Measurements from ENCODE around the gene MCHR1.
A peak's percentile ranks its signal among the peaks of the same experiment; 100 is the strongest.

The MCHR1 gene, protein sequence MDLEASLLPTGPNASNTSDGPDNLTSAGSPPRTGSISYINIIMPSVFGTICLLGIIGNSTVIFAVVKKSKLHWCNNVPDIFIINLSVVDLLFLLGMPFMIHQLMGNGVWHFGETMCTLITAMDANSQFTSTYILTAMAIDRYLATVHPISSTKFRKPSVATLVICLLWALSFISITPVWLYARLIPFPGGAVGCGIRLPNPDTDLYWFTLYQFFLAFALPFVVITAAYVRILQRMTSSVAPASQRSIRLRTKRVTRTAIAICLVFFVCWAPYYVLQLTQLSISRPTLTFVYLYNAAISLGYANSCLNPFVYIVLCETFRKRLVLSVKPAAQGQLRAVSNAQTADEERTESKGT

DNA sequence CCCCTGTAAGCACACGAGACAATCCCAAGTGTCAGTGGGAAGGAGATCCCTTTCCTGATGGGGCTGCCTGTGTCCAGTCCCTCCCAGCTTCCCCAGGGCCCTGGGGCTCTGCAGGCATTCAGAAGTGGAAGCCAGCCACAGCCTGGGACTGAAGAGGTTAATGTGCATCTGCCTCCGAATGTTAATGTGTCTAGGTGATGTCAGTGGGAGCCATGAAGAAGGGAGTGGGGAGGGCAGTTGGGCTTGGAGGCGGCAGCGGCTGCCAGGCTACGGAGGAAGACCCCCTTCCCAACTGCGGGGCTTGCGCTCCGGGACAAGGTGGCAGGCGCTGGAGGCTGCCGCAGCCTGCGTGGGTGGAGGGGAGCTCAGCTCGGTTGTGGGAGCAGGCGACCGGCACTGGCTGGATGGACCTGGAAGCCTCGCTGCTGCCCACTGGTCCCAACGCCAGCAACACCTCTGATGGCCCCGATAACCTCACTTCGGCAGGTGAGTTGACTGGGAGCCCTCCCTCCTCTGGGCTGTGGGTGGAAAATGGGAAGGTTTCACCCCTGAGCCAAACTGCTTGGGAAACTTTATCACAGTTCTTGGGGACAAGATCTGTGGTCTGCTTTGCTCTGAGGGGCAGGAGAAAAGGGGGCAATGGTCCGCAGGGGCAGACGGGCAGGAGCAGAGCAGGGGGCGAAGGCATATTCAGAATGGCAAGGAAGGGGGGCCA, at the start of gene MCHR1:
Gene MCHR1 (plus strand): TSS at position 236 of the 715 bp plus-strand sequence. CDS start 169 bp downstream, at position 405.
- DNase-seq (ENCODE audit: low read depth, low spot score) = no peak
- no peak within 1 kb of the TSS for H3K27ac ChIP-seq

DNA sequence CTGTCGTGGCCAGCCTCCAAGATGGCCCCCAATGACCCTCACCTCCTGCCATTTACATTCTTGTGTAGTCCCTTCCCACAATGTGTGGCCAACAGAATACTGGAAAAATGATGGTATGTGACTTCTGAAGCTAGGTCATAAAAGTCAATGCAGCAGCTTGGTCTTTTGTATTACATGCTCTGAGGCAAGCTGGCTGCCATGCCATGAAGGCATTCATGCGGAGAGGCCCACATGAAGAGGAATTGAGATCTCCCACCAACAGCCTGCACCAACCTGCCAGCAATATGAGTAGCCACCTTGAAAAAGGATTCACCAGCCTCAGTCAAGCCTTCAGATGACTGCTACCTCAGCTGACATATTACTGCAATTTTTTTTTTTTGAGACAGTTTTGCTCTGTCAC, 47.4 kb upstream of the MCHR1 start:
- H3K27ac ChIP-seq = no peak overlapping the region
- DNase-seq (ENCODE audit: low read depth, low spot score) = no peak

DNA sequence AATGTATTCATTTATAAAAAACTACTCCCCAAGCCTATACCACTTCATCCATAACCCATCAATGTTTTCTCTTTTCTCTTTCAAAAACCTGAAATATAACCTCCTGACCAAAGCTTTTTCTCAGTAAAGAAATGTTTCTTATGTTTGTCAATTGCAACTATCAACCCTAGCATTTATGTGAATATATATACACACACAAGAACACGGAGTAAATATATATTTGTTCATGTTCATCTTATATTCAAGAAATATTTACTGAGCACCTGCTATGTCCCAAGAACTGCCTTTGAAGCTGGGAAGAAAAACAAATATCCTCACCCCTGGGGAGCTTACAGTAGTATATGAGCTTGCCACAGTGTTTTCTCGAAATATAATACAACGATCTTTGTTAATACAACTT, 46.2 kb upstream of the MCHR1 start:
- no peak overlapping the region for H3K27ac ChIP-seq
- DNase-seq (ENCODE audit: low read depth, low spot score) = no peak

- no peak for DNase-seq (ENCODE audit: low read depth, low spot score)
- no peak overlapping the region for H3K27ac ChIP-seq
These were observed 45.0 kb upstream of the MCHR1 start for GRCh38 chr22:40634119-40634903.

DNA sequence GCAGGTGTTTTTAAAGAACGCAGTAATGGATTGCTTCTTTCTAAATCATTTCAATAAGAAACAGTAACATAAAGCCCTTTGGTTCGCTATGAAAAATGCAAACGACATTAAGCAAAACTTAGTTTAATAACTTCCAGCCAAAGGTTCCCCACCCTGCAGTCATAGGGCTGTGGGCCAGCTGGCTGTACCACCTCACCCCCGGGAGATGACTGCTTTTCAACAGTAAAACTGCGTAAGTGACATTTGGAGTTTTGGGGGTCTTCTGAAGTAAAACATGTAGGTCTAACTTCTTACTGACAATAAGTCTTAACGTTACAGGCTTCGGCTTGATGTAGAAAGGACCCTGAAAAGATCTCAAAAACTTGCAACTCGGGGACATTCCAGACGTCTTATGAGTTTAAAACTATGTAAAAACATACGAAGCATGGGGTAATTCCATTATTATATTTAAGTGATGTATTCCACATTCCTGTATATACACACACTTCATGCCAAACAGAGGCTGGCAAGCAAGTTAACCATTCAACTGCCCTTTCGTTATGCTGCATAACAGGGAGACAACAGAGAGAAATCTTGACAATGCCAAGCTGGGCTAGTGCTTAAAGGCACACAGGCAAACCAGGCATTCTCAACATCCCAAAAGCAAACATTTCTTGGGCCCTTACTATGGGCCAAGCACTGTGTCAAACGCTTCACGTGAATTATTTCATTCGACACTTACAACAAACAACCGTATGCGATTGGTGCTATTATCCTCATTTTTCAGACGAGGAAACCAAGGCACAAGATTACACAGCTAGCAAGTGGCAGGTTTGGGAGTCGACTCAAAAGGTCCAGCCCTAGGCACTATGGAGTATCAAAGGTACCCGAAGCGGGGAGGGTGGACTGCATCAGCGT, 44.0 kb upstream of the MCHR1 start:
- no peak overlapping the region for H3K27ac ChIP-seq
- DNase-seq (ENCODE audit: low read depth, low spot score) = no peak

- DNase-seq (ENCODE audit: low read depth, low spot score) = no peak
- peak overlapping the region; percentile 62 for H3K27ac ChIP-seq
These were observed 43.3 kb upstream of the MCHR1 start for GRCh38 chr22:40635940-40636379.

GRCh38 chr22:40636380-40637182, 42.7 kb upstream of the MCHR1 start, which contains the start of gene MRTFA:
Gene MRTFA, minus strand, starts transcription at chr22:40636719.
- peak; percentile 98 for DNase-seq (ENCODE audit: low read depth, low spot score)
- H3K27ac ChIP-seq = peak within 1 kb of the TSS; percentile 62

DNA sequence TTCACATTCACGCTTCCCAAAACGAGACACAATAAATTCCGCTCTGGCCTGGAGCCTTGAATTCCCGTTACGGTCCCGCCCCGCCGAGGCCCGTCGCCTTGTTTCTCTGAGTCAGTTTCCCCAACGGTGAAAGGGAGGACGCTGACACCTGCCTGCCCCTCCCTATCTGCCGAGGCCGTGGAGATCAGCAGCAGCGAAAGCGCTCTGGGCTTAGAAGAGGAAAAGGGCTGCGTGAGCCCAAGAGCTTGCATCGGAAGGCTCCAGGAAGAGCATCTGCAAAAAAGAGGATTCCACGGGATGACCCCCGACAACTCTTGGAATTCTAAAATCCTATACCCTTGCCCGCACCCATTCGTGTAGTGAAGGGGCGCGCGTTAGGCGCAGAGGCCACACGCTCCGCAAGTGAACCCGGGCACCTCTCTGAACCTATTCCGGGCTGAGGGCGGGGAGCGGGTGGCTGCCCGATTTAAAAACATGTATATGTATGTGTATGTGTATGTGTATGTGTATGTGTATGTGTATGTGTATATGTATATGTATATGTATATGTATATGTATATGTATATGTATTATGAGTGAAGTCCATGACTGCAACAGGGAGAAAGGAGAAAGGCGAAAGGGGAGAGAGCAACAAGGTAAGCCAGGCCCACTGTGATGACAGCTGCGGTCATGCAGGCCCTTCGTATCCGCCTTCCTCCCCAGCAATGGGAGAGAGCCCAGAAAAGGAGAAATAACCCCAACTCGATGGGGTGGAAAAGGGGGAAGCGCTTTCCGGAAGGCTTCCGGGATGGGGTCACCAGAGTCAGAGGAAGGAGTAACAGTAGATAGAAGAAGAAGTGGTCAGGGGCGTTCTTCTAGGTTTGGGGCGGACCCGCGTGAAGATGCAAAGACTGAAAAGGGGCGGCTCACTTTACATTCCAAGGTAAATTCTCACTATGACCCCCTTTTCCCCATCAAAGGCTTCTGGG, 41.8 kb upstream of the MCHR1 start:
- DNase-seq (ENCODE audit: low read depth, low spot score) = no peak
- peak overlapping the region; percentile 62 for H3K27ac ChIP-seq

DNA sequence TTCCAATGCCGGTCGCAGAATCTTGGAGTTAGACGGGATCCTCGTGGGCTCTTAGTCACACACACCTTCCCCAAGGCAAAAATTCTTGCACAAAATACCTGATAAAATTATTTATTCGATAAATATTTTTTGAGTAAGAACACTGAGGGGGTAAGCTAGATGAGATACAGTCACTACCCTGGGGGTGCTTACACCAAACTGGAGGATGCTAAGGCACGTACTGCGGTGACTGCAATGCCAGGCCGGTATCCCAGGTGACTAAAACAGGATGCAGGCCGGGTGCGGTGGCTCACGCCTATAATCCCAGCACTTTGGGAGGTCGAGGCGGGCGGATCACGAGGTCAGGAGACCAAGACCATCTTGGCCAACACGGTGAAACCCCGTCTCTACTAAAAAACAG, 41.0 kb upstream of the MCHR1 start:
- no peak overlapping the region for H3K27ac ChIP-seq
- DNase-seq (ENCODE audit: low read depth, low spot score) = no peak

DNA sequence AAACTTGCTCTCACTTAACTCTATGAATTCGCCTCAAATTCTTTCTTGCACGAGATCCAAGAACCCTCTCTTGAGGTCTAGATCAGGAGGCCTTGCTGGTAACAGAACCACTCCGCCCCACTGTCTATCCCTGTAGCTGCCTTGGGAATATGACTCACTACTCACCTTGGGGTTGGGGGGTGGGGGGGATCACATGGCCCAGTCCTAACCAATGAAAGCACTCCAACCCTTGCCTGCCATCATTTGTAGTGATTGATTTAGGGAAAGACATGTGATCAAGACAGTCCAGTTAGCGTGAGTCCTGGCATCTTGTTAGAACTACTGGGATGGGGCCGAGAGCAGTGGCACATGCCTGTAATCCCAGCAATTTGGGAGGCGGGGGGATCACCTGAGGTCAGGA, 38.0 kb upstream of the MCHR1 start:
- no peak overlapping the region for H3K27ac ChIP-seq
- DNase-seq (ENCODE audit: low read depth, low spot score) = no peak

DNA sequence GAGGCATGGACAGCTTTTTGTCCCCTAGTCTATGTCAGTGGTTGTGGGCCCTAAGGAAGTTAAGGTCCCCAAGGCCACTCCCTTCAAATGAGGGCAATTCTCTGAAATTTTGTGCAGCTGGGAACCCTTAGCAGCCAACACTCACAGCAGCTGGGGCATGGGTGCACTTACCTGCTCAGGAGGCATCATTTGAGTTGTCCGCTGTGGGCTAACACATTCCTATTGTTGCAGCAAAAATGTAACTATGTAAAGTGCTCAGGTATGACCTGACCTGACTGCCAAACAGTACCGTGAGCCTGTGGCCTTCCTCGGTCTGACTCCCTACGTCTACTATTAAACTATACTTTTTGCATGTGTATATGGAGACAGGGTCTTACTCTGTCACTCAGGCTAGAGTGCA, 37.0 kb upstream of the MCHR1 start:
- DNase-seq (ENCODE audit: low read depth, low spot score) = no peak
- H3K27ac ChIP-seq = no peak overlapping the region

DNA sequence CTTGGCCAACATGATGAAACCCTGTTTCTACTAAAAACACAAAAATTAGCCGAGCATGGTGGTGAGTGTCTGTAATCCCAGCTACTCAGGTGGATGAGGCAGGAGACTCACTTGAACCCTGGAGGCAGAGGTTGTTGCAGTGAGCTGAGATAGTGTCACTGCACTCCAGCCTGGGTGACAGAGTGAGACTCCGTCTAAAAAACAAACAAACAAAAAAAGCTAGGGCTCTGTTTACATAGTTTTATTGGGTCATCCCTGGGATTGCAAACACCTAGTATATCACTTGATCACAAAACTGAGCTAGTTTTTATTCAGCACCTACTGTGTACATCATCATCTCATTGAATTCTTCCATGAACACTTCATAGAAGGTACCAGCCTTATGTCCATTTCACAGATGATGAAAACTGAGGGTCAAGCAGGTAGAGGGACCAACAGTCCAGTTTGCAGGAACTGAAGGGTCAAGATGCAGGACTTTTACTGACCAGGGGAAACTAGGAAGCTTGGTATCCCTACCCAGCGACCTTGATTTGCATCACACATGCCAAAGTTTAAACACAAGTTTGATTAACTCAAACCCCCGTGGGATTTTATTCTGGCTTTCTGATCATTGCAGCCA, 33.6 kb upstream of the MCHR1 start:
- peak overlapping the region; percentile 86 for H3K27ac ChIP-seq
- DNase-seq (ENCODE audit: low read depth, low spot score) = no peak

DNA sequence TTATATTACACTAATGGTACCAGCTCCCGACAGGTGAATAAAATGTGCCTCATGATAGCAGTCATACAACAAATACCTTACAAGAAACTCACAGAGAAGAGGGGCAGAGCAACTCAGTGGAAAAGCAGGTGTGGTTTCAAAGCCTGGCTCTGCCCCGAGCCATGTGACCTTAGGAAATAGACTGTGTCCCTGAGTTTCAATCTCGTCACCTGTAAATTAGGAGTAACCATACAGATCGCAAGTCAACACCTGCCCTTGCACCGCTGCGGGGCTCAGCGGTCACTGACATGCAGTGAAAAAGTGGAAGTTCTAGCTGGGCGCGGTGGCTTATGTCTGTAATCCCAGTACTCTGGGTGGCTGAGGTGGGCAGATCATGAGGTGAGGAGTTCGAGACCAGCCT, 30.9 kb upstream of the MCHR1 start:
- H3K27ac ChIP-seq = peak overlapping the region; percentile 9

GRCh38 chr22:40651057-40651456, 28.2 kb upstream of the MCHR1 start:
- H3K27ac ChIP-seq = peak overlapping the region; percentile 100
- DNase-seq (ENCODE audit: low read depth, low spot score) = no peak

More for the DNA sequence above, 30.9 kb upstream of the MCHR1 start:
- no peak for DNase-seq (ENCODE audit: low read depth, low spot score)

GRCh38 chr22:40651563-40652501, 27.5 kb upstream of the MCHR1 start:
- DNase-seq (ENCODE audit: low read depth, low spot score) = peak; percentile 99
- peak overlapping the region; percentile 100 for H3K27ac ChIP-seq

DNA sequence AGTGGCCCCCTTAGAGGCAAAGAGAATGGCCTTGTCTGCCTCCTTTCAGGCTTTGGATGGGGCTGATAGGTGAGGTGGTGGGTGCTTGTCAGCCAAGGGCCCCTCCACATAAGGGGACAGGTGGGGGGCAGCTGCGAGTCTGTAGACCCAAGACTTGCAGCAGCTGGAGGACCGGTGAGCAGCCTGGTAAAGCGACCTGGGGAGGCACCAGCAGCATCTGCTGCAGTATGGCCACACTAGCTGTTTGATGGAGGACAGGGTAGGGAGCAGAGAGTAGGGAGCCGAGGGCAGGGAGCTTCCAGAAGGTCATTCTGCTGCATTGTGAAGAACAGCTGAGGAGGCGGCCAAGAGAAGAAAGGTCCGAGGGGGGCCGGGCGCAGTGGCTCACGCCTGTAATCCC, 25.9 kb upstream of the MCHR1 start:
- DNase-seq (ENCODE audit: low read depth, low spot score) = no peak
- H3K27ac ChIP-seq = peak overlapping the region; percentile 100

Measured in epithelial cell of prostate (primary cell).